HL-60 (cell line): ENCODE results near the gene NLRX1.

Experiments
- SPI1 ChIP-seq: IDR thresholded peaks from 2 replicates; pipeline ENCODE4 v1.6.1; 2012; ENCODE audit warnings: low read depth, mild to moderate bottlenecking, borderline replicate concordance
- TF ChIP-seq, protein P1 (sequence below): IDR thresholded peaks from one replicate; pipeline ENCODE4 v1.5.1; 2011; ENCODE audit warnings: low read length, control low read depth, inconsistent platforms; ENCODE audit not compliant: insufficient read depth

DNA sequence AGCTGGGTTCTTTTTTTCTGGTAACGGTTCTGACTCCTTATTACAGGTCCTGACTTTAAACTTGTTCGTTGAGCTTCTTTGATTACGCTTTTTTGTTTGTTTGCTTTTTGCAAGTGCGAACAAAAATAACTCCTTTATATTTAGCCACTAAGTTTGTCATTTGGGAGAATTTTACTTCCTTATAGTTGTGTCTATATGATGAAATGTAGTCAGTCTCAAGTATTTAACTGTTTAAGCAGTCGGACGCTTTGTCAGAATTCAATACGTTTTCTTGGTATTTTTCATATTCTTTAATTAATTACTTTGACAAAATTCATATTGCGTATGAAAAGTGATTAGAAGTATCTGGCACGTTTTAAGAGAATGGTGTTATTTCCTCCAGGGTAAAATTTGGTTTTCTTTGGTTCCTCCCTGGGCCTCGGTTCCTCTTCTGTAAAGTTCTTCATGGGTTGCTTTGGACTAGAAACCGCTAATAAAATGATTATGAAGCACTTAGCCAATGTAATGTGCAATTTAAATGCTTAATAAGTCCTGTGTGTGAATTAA lies 39.0 kb downstream of the NLRX1 start:
- TF ChIP-seq, protein P1, sequence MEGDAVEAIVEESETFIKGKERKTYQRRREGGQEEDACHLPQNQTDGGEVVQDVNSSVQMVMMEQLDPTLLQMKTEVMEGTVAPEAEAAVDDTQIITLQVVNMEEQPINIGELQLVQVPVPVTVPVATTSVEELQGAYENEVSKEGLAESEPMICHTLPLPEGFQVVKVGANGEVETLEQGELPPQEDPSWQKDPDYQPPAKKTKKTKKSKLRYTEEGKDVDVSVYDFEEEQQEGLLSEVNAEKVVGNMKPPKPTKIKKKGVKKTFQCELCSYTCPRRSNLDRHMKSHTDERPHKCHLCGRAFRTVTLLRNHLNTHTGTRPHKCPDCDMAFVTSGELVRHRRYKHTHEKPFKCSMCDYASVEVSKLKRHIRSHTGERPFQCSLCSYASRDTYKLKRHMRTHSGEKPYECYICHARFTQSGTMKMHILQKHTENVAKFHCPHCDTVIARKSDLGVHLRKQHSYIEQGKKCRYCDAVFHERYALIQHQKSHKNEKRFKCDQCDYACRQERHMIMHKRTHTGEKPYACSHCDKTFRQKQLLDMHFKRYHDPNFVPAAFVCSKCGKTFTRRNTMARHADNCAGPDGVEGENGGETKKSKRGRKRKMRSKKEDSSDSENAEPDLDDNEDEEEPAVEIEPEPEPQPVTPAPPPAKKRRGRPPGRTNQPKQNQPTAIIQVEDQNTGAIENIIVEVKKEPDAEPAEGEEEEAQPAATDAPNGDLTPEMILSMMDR: no peak
- TF ChIP-seq SPI1: no peak; the same call in 1 of the 2 replicates
